ENCODE measurements around the gene PI4KB. TPM values are rescaled to one million over a fixed set of nuclear protein-coding genes. Genes with fewer than 3 reads are reported as not detected.
A peak's percentile ranks its signal among the peaks of the same experiment; 100 is the strongest.
"Not testable (repeated sequence)": the region's sequence is repeated elsewhere in the genome, so short reads cannot be mapped to it uniquely, and the experiment has no call there.

PI4KB gene
- total RNA-seq, 1 donor from 2014 or later, result 33.3 TPM

GRCh38 chr1:151281225-151281968, 45.8 kb downstream of the PI4KB start:
- DNase-seq (ENCODE audit: low read depth in 2 of 2), result peak; percentile 97 to 98

GRCh38 chr1:151277249-151277648, 50.0 kb downstream of the PI4KB start:
- no peak for DNase-seq (ENCODE audit: low read depth in 2 of 2)

DNA sequence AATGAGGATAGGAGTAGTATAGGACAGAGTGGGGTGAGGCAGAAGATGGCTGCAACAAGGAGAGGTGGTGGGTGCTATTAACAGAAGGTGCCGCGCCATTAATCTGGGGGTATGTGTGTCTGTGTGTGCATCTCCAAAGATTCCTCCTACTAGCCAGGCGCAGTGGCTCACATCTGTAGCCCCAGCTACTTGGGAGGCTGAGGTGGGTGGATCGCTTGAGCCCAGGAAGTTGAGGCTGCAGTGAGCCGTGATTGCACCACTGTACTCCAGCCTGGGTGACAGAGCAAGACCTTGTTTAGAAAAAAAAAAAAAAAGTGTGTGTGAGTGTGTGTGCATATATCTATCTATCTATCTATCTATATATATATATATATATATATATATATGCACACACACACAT, 51.9 kb downstream of the PI4KB start:
- not testable (repeated sequence) for DNase-seq (ENCODE audit: low read depth in 2 of 2)

GRCh38 chr1:151273924-151274466, 53.2 kb downstream of the PI4KB start:
- DNase-seq (ENCODE audit: low read depth in 2 of 2), result no peak

- no peak for DNase-seq (ENCODE audit: low read depth in 2 of 2)
These were observed 59.5 kb downstream of the PI4KB start for GRCh38 chr1:151267760-151268159.

DNA sequence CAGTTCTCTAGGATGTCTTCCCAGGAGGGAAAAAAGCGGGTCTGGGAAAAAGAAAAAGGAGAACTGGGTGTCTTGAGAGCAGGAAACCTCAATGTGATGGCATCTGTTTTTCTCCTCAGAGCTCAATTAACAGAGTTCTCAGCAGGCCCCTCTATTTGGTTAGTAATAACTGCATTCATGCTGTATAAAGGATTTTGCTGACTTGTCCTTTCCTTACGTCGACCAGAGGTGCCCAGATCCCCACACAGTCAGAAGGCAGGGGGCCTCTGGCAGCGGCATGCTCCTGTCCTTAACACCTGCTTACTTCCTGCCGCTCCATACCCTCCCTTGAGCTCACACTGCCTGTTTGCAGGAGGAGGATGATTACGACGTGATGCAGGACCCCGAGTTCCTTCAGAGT, 60.4 kb downstream of the PI4KB start:
- DNase-seq (ENCODE audit: low read depth in 2 of 2), result no peak

DNA sequence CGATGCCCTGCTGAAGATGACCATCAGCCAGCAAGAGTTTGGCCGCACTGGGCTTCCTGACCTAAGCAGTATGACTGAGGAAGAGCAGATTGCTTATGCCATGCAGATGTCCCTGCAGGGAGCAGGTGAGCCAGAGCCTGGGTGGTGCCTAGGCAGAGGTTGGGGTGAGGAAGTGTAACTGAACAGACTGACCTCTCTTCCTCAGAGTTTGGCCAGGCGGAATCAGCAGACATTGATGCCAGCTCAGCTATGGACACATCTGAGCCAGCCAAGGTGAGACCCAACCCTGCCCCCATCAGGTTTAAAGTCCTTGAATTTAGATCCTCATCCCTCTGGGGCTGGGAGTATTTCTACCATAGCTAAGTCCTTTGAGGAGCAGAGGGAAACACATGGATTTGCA, 60.9 kb downstream of the PI4KB start:
- DNase-seq (ENCODE audit: low read depth in 2 of 2), result no peak

- no peak for DNase-seq (ENCODE audit: low read depth in 2 of 2)
These were observed 61.6 kb downstream of the PI4KB start for GRCh38 chr1:151265446-151266236.

DNA sequence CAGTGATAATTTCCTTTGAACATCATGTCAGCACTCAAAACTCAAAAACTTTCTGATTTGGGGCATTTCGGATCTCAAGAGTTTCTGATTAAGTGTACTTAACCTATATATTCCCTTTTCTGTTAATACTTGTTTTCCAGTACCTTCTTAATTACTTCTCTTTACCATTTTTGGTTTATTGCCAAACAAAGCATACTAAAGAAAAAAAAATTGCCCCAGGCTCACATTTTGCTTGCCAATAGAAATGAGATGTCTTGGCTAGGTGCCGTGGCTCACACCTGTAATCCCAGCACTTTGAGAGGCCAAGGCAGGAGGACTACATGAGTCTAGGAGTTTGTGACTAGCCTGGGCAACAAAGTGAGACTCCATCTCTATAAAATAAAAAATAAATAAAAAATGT, 67.9 kb downstream of the PI4KB start:
- DNase-seq (ENCODE audit: low read depth in 2 of 2), result no peak

DNA sequence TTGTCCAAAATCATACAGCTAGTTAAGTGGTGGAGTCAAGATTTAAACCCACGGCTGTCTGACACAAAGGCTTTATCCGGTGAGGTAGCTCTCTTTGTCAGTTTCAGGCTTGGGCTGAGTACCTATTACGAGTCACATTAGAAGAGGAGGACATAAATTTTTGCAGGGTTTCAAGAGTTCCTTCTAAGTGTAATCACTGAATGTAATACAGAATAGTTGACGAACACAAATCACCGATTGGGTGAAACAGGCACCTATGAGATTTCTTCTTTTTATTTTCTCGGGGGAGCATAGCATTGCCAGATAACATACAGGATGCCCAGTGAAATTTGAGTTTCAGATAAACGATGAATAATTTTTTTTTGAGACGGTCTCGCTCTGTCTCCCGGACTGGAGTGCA, 71.8 kb downstream of the PI4KB start:
- DNase-seq (ENCODE audit: low read depth in 2 of 2), result peak; percentile 9 to 33

- peak; percentile 97 to 99 for DNase-seq (ENCODE audit: low read depth in 2 of 2)
These were observed 72.7 kb downstream of the PI4KB start, which contains the start of gene PSMD4 for GRCh38 chr1:151254217-151255213. Gene PSMD4 (plus strand): TSS chr1:151254734. CDS start chr1:151254783, 49 bp downstream.

GRCh38 chr1:151251656-151252470, 75.4 kb downstream of the PI4KB start:
- DNase-seq (ENCODE audit: low read depth in 2 of 2), result peak; percentile 89

DNA sequence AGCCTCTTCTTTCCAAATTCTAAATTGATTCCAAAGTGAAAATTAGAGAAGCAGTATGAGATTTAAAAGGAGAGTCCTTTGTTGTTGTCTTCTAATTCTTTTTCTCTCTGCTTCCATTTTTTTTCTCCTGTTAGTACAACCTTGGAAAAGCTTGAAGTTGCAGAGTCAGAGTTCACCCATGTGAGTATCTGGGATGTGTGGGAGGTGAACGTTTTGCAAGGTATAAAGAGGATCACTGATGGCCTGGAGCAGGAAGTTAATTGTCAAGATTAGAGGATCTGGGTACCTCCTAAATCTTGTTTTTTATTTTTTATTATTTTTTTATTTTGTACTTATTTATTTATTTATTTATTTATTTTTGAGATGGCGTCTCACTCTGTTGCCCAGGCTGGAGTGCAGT, 80.4 kb downstream of the PI4KB start:
- no peak for DNase-seq (ENCODE audit: low read depth in 2 of 2)

DNA sequence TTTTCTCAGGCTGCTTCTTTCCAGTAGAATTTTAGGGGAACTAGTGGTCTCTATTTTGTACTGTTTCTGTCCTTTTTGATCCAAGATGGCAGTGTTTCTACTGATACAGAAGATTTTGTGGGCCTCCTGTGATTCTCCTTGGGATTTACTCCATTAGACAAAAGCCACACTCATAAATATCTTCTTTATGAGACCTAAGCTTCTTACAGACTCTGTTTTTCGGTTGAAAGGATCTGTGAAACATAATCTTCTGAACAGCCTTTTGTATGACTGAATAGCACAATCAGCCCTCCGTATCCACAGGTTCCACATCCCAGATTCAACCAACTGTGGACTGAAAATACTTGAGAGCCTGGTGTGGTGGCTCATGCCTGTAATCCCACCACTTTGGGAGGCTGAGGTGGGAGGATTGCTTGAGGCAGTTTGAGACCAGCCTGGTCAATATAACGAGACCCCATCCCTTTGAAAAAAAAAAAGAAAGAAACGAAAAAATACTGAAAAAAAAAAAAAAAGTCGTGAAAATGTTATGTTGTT, 83.5 kb downstream of the PI4KB start:
- no peak for DNase-seq (ENCODE audit: low read depth in 2 of 2)

DNA sequence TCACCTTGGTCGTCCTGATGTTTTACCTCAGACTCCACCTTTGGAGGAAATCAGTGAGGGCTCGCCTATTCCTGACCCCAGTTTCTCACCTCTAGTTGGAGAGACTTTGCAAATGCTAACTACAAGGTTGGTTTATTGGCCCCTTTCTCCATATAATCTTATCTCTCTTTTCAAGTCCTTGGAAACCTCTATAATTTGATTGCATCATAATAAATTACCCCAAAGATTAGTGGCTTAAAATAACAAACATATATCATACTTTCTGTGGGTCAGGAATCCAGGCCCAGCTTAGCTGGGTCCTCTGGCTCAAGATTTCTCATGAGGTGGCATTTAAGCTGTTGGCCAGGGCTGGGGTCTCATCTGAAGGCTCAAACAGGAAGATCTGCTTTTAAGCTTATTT, 84.8 kb downstream of the PI4KB start:
- DNase-seq (ENCODE audit: low read depth in 2 of 2), result no peak

Other genes starting within 250 kb of the PI4KB start
- 4.8 and 12.7 TPM in 2 replicates for gene SEMA6C, start 180.8 kb downstream of the PI4KB start, total RNA-seq
- gene TNFAIP8L2, start 170.8 kb downstream of the PI4KB start, total RNA-seq, result 0.20 TPM in 1 of 2 replicates, not detected in the other
- 2.0 and 5.0 TPM in 2 replicates for gene LYSMD1, start 161.5 kb downstream of the PI4KB start, total RNA-seq
- gene SCNM1, start 161.3 kb downstream of the PI4KB start, total RNA-seq, result 16.3 and 26.8 TPM in 2 replicates
- not detected in 2 replicates for gene TMOD4, start 151.4 kb downstream of the PI4KB start, total RNA-seq
- gene VPS72, start 137.2 kb downstream of the PI4KB start, total RNA-seq, result 33.6 and 40.5 TPM in 2 replicates
- 30.1 and 39.1 TPM in 2 replicates for gene PIP5K1A, start 128.9 kb downstream of the PI4KB start, total RNA-seq
- 182 and 185 TPM in 2 replicates for gene PSMD4, start 72.7 kb downstream of the PI4KB start, total RNA-seq
- gene ZNF687, start 45.1 kb downstream of the PI4KB start, total RNA-seq, result 5.7 and 7.1 TPM in 2 replicates
- 32.9 and 38.3 TPM in 2 replicates for gene RFX5, start 19.8 kb upstream of the PI4KB start, total RNA-seq
- 0.40 and 3.1 TPM in 2 replicates for gene SELENBP1, start 45.3 kb upstream of the PI4KB start, total RNA-seq
- gene PSMB4, start 72.2 kb upstream of the PI4KB start, total RNA-seq, result 360 and 367 TPM in 2 replicates
- gene POGZ, start 132.1 kb upstream of the PI4KB start, total RNA-seq, result 7.6 and 13.9 TPM in 2 replicates
- under 0.01 and 0.40 TPM in 2 replicates for gene CGN, start 184.0 kb upstream of the PI4KB start, total RNA-seq
- gene TUFT1, start 212.9 kb upstream of the PI4KB start, total RNA-seq, result 2.6 and 4.8 TPM in 2 replicates

Measured in lung microvascular endothelial cell (primary cell).